C4-2B (cell line): ENCODE results near the gene PADI1.

Experiments
- H3K27ac ChIP-seq: fragments of 450-650 bp; 2 replicates; pipeline ENCODE4 v1.5.1; 2017
- CTCF ChIP-seq: fragments of 450-650 bp; conservative IDR thresholded peaks from 2 replicates; pipeline ENCODE4 v1.5.1; 2017; ENCODE audit warnings: mild to moderate bottlenecking
- ZFX ChIP-seq: fragments of 450-650 bp; IDR thresholded peaks from 2 replicates; pipeline ENCODE4 v1.6.1; 2017

PADI1 gene

GRCh38 chr1:17243274-17243673, 38.3 kb downstream of the PADI1 start:
- no peak overlapping the region for H3K27ac ChIP-seq
- TF ChIP-seq ZFX (no peak), CTCF (no peak)

GRCh38 chr1:17244821-17245740, 40.2 kb downstream of the PADI1 start:
- TF ChIP-seq ZFX (no peak), CTCF (no peak)
- H3K27ac ChIP-seq, result no peak overlapping the region

- TF ChIP-seq CTCF (no peak), ZFX (no peak)
- no peak overlapping the region for H3K27ac ChIP-seq
Measured at GRCh38 chr1:17245816-17246325, 40.9 kb downstream of the PADI1 start.

GRCh38 chr1:17246971-17247370, 42.0 kb downstream of the PADI1 start:
- TF ChIP-seq ZFX (no peak), CTCF (no peak)
- H3K27ac ChIP-seq, result no peak overlapping the region

GRCh38 chr1:17248781-17249180, 43.9 kb downstream of the PADI1 start, which contains the start of gene PADI3:
Gene PADI3, plus strand, starts transcription at chr1:17249098. Its CDS starts 40 bp downstream, at chr1:17249138.
- no peak within 1 kb of the TSS for H3K27ac ChIP-seq
- TF ChIP-seq ZFX, result no peak
- TF ChIP-seq CTCF, result no peak

- no peak overlapping the region for H3K27ac ChIP-seq
- TF ChIP-seq CTCF (no peak), ZFX (no peak)
Measured at GRCh38 chr1:17250601-17251000, 45.7 kb downstream of the PADI1 start.

GRCh38 chr1:17251246-17251645, 46.3 kb downstream of the PADI1 start:
- H3K27ac ChIP-seq, result no peak overlapping the region
- TF ChIP-seq ZFX (no peak), CTCF (no peak)
